GM18868 (cell line): ENCODE measurements around the gene ACKR3.

Source experiments
- ATAC-seq: cut with Tn5 transposase; IDR thresholded peaks from one replicate; pipeline ENCODE4 v1.9.1; 2021; ENCODE audit warnings: mild to moderate bottlenecking, moderate library complexity; ENCODE audit not compliant: unreplicated experiment

ACKR3 gene

GRCh38 chr2:236604575-236605344, 35.1 kb downstream of the ACKR3 start:
- no peak for ATAC-seq

- ATAC-seq, result no peak
Observed at GRCh38 chr2:236605345-236605734, 35.7 kb downstream of the ACKR3 start.

- ATAC-seq, result no peak
Observed at GRCh38 chr2:236606023-236606422, 36.4 kb downstream of the ACKR3 start.

GRCh38 chr2:236607471-236608187, 38.0 kb downstream of the ACKR3 start:
- ATAC-seq, result no peak

- no peak for ATAC-seq
Observed at GRCh38 chr2:236608188-236608525, 38.5 kb downstream of the ACKR3 start.

GRCh38 chr2:236608710-236609109, 39.1 kb downstream of the ACKR3 start:
- no peak for ATAC-seq

GRCh38 chr2:236610991-236611821, 41.6 kb downstream of the ACKR3 start:
- no peak for ATAC-seq

- ATAC-seq, result no peak
Observed at GRCh38 chr2:236612737-236613136, 43.1 kb downstream of the ACKR3 start.

GRCh38 chr2:236613612-236614011, 44.0 kb downstream of the ACKR3 start:
- no peak for ATAC-seq

GRCh38 chr2:236614551-236614950, 44.9 kb downstream of the ACKR3 start:
- ATAC-seq, result no peak

GRCh38 chr2:236616031-236616430, 46.4 kb downstream of the ACKR3 start:
- no peak for ATAC-seq

GRCh38 chr2:236616624-236617023, 47.0 kb downstream of the ACKR3 start:
- no peak for ATAC-seq

- ATAC-seq, result no peak
Observed at GRCh38 chr2:236617221-236617737, 47.7 kb downstream of the ACKR3 start.

GRCh38 chr2:236617796-236618195, 48.2 kb downstream of the ACKR3 start:
- no peak for ATAC-seq

GRCh38 chr2:236618370-236618769, 48.7 kb downstream of the ACKR3 start:
- peak; percentile 77 for ATAC-seq

- ATAC-seq, result no peak
Observed at GRCh38 chr2:236619910-236620612, 50.4 kb downstream of the ACKR3 start.

- ATAC-seq, result no peak
Observed at GRCh38 chr2:236621786-236622185, 52.2 kb downstream of the ACKR3 start.

GRCh38 chr2:236622201-236622600, 52.6 kb downstream of the ACKR3 start:
- no peak for ATAC-seq

GRCh38 chr2:236622660-236623059, 53.0 kb downstream of the ACKR3 start:
- no peak for ATAC-seq

- no peak for ATAC-seq
Observed at GRCh38 chr2:236623816-236624215, 54.2 kb downstream of the ACKR3 start.
